Measurements from ENCODE around the gene MAP3K3. TPM values are rescaled to one million over a fixed set of nuclear protein-coding genes. Genes with fewer than 3 reads are reported as not detected.

Gene MAP3K3
- total and polyA plus RNA-seq, 9 of the 15 experiments (the other 6 are each of a cell fraction or from before 2014, with no cell fraction given): 0.69 to 16.5 (median 12.1) TPM

DNA sequence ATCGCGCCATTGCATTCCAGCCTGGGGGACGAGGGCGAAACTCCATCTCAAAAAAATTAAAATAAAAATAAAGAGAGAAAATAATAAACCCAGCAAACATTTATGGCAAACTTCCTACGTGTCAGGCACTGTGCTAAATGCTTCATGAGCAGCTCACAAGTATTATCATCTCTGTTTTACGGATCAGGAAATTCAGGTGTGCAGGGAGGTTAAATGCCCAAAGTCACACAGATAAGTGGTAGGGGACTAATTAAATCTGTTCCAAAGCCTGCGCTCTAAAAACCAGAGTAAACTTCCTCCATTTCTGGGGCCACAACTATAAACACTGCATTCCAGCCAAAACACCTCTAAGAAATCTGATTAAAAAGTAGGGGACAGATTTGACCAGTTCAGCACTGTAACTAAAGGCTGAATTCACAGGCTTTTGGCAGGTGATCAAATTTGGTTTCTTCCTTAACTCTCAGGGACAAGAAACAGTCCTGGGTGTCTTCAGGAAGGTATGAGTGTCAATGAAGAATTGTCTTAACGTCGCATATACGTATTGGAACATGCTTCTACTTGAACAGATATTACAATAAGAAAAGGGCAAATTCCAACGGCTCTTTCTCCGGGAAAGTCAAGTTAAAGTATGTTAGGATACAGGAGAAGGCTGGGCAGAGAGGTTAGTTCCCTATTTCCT lies 118.4 kb downstream of the MAP3K3 start (continued):
- TF ChIP-seq, protein P1, sequence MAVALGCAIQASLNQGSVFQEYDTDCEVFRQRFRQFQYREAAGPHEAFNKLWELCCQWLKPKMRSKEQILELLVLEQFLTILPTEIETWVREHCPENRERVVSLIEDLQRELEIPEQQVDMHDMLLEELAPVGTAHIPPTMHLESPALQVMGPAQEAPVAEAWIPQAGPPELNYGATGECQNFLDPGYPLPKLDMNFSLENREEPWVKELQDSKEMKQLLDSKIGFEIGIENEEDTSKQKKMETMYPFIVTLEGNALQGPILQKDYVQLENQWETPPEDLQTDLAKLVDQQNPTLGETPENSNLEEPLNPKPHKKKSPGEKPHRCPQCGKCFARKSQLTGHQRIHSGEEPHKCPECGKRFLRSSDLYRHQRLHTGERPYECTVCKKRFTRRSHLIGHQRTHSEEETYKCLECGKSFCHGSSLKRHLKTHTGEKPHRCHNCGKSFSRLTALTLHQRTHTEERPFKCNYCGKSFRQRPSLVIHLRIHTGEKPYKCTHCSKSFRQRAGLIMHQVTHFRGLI (CRISPR knock-in tag; IDR thresholded peaks at IDR 0.05): no peak
- TF ChIP-seq, protein P2, sequence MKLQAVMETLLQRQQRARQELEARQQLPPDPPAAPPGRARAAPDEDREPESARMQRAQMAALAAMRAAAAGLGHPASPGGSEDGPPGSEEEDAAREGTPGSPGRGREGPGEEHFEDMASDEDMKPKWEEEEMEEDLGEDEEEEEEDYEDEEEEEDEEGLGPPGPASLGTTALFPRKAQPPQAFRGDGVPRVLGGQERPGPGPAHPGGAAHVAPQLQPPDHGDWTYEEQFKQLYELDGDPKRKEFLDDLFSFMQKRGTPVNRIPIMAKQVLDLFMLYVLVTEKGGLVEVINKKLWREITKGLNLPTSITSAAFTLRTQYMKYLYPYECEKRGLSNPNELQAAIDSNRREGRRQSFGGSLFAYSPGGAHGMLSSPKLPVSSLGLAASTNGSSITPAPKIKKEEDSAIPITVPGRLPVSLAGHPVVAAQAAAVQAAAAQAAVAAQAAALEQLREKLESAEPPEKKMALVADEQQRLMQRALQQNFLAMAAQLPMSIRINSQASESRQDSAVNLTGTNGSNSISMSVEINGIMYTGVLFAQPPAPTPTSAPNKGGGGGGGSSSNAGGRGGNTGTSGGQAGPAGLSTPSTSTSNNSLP (IDR thresholded peaks at IDR 0.05; ENCODE audit: borderline replicate concordance, low read depth, low read length): no peak
- TF ChIP-seq, protein P3, sequence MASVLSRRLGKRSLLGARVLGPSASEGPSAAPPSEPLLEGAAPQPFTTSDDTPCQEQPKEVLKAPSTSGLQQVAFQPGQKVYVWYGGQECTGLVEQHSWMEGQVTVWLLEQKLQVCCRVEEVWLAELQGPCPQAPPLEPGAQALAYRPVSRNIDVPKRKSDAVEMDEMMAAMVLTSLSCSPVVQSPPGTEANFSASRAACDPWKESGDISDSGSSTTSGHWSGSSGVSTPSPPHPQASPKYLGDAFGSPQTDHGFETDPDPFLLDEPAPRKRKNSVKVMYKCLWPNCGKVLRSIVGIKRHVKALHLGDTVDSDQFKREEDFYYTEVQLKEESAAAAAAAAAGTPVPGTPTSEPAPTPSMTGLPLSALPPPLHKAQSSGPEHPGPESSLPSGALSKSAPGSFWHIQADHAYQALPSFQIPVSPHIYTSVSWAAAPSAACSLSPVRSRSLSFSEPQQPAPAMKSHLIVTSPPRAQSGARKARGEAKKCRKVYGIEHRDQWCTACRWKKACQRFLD (CRISPR knock-in tag; IDR thresholded peaks at IDR 0.05): no peak
- TF ChIP-seq, protein P4, sequence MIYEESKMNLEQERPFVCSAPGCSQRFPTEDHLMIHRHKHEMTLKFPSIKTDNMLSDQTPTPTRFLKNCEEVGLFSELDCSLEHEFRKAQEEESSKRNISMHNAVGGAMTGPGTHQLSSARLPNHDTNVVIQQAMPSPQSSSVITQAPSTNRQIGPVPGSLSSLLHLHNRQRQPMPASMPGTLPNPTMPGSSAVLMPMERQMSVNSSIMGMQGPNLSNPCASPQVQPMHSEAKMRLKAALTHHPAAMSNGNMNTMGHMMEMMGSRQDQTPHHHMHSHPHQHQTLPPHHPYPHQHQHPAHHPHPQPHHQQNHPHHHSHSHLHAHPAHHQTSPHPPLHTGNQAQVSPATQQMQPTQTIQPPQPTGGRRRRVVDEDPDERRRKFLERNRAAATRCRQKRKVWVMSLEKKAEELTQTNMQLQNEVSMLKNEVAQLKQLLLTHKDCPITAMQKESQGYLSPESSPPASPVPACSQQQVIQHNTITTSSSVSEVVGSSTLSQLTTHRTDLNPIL (CRISPR knock-in tag; IDR thresholded peaks at IDR 0.05): no peak
- no peak for TF ChIP-seq ARID1B (IDR thresholded peaks at IDR 0.05)
- TF ChIP-seq ELF1 (tag; IDR thresholded peaks at IDR 0.05): no peak
- no peak for TF ChIP-seq MYC (IDR thresholded peaks at IDR 0.05; ENCODE audit: low read depth, low read length)
- no peak for TF ChIP-seq MYC (CRISPR knock-in tag; IDR thresholded peaks at IDR 0.05; ENCODE audit: borderline replicate concordance, low read depth)
- TF ChIP-seq, protein P5, sequence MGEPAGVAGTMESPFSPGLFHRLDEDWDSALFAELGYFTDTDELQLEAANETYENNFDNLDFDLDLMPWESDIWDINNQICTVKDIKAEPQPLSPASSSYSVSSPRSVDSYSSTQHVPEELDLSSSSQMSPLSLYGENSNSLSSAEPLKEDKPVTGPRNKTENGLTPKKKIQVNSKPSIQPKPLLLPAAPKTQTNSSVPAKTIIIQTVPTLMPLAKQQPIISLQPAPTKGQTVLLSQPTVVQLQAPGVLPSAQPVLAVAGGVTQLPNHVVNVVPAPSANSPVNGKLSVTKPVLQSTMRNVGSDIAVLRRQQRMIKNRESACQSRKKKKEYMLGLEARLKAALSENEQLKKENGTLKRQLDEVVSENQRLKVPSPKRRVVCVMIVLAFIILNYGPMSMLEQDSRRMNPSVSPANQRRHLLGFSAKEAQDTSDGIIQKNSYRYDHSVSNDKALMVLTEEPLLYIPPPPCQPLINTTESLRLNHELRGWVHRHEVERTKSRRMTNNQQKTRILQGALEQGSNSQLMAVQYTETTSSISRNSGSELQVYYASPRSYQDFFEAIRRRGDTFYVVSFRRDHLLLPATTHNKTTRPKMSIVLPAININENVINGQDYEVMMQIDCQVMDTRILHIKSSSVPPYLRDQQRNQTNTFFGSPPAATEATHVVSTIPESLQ (CRISPR knock-in tag; IDR thresholded peaks at IDR 0.05): 0 out of 2 replicates have a peak, but pooled peaks have one; percentile 4
- TF ChIP-seq, protein P6, sequence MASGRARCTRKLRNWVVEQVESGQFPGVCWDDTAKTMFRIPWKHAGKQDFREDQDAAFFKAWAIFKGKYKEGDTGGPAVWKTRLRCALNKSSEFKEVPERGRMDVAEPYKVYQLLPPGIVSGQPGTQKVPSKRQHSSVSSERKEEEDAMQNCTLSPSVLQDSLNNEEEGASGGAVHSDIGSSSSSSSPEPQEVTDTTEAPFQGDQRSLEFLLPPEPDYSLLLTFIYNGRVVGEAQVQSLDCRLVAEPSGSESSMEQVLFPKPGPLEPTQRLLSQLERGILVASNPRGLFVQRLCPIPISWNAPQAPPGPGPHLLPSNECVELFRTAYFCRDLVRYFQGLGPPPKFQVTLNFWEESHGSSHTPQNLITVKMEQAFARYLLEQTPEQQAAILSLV (tag; IDR thresholded peaks at IDR 0.05): no peak
- TF ChIP-seq, protein P7, sequence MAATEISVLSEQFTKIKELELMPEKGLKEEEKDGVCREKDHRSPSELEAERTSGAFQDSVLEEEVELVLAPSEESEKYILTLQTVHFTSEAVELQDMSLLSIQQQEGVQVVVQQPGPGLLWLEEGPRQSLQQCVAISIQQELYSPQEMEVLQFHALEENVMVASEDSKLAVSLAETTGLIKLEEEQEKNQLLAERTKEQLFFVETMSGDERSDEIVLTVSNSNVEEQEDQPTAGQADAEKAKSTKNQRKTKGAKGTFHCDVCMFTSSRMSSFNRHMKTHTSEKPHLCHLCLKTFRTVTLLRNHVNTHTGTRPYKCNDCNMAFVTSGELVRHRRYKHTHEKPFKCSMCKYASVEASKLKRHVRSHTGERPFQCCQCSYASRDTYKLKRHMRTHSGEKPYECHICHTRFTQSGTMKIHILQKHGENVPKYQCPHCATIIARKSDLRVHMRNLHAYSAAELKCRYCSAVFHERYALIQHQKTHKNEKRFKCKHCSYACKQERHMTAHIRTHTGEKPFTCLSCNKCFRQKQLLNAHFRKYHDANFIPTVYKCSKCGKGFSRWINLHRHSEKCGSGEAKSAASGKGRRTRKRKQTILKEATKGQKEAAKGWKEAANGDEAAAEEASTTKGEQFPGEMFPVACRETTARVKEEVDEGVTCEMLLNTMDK (IDR thresholded peaks at IDR 0.05; ENCODE audit: borderline replicate concordance, insufficient read depth, low read depth, low read length, poor library complexity, severe bottlenecking): no peak
- no peak for TF ChIP-seq ZNF384 (IDR thresholded peaks at IDR 0.05; ENCODE audit: low read depth, low read length)
- no peak for TF ChIP-seq TAF1 (IDR thresholded peaks at IDR 0.05; ENCODE audit: control insufficient read depth, extremely low read depth, insufficient read depth, low read length, severe bottlenecking)
- no peak for TF ChIP-seq STAT5B (CRISPR knock-in tag; IDR thresholded peaks at IDR 0.05)
- TF ChIP-seq CTBP1 (IDR thresholded peaks at IDR 0.05; ENCODE audit: borderline replicate concordance): no peak
